ENCODE data around the gene HHATL.

The HHATL gene

DNA sequence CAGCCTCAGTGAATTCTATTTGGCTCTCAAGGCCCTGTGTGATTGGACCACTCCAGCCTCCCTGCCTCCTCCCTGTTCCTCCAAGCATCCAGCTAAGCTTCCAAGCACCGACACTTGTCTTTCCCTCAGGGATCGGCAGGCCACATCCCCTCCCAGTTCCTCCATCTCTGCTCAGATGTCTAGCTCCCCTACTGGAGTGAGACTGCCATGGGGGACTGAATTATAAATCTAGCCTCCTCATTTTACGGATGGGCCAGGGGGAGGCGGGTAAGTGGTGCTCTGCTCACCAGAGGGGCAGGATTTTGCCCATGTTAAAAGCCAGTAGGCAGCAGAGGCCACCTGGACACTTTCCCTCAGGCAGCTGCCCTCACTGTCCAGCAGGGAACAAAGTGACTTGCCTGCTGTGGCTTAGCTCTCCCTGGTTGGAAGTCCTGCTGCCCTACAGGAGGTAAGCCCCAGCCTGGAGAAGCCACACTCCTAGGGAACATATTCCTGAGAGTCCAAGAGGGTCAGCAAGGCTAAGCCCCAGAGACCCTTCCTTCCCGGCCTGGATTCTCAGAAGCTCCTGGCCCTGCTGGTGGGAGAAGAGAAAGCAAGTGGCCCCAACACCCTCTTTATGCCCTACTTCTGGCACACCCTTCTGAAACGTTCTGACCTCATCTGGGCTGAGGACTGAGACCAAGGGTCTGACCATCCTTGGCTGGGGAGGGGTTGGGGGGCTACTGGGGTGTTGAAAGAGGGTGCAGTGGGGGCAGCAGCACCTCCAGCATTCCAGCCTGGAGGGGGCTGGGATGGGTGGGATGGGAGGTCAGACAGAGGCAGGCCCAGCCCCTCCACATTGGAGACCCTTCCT lies 9.1 kb upstream of the HHATL start:
- DNase-seq = no peak

DNA sequence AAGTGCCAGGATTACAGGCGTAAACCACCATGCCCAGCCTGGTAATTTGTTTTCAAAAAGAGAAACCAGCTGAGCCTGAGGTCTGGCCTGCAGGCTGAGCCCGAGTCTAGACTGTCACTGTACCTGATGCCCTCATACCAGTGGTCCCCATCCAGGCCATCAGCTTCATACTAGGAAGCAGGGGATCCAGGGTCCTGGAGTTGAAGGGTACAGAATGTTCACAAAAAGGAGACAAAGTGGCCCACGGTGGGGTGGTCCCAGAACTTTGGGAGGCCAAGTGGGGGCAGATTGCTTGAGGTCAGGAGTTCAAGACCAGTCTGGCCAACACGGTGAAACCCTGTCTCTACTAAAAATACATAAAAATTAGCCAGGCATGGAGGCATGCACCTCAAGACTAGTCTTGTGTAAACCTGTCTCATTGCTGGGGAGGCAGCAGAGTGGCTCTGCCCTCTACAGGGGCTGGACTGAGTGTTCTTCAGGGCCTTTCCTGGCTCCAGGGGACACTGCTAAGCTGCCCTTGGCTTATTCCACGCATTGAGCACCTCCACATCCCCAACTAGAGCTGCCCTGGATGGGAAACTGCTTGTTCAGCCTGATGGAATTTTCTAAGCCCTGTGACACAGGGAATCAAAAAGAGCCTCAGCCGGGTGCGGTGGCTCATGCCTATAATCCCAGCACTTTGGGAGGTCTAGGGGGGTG lies 7.9 kb upstream of the HHATL start:
- no peak for DNase-seq

DNA sequence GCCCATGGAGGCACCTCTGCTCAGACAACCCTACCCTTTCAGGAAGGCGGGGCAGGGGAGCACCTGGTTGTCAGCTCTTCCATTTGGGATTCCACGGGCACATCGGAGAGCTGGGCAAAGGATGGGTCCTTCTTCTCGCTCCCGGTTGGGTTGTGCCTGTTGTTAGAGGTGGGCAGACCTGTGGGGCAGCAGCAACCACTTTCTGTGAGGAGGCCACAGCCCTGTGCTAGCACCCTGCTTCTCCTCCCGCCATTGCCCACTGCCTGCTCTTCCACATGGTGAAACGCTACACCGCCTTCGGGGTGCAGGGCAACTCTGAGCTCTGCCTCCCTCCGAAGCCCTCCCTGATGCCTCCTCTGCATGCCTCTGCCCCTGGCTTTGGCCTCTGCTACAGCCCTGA lies 7.0 kb upstream of the HHATL start:
- no peak for DNase-seq

DNA sequence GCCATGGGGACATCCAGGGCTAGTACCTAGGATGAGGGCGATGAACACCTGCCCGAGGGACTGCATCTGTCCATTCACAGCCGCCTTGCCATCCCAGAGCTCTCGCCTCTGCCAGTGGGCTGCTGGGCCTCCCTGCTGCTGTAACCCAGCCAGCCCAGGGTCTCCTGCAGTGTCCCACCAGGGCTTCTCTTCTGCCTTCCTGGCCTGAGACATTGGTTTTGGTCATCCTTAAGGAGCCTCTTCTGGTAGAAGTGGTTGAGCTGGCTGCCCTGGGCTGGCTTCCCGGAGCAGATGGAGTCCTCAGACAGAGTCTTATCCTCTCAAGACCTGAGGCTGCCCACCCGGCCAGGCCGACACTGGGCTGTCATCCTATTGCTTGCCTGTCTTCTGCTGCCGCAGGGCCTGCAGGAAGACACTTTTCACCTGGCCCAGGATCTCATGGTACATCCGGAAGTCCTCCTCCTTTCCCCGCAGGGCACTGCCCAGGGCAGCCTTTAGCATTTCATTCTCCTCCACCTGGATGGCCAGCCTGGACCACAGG lies 6.1 kb upstream of the HHATL start:
- DNase-seq = no peak

DNA sequence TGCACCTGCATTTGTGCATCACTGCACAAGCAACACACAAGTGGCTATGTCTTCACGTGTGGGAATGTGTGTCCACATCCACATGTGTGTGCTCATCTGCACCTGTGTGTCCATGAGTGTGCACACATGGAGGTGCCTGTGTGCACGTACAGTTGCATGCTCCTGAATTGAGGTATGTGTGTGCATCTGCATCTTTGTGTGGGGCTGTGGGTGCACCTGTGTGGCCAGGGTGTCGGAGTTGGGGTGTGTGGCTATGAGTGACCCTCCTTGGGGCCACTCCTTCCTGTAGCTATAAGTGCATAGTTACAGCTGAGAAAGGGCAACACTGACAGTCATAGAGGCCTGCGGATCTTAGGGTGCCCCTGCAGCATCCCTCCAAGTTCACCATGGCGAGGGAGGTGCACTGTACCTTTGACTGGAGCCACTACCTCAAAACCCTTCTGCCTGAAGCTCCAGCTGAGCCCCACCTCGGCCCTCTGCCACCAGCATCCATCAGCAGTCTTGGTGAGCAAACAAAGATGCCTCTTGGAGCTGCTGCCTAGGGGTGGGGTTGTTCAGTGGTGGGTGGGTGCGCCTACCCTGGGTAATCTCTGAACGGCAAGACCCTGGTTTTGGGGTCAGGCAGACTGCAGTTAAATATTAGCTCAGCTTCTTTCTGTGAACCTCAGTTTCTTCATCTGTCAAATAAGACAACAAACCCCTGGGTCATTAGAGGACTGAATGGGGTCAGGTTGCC lies 5.2 kb upstream of the HHATL start:
- DNase-seq = no peak

DNA sequence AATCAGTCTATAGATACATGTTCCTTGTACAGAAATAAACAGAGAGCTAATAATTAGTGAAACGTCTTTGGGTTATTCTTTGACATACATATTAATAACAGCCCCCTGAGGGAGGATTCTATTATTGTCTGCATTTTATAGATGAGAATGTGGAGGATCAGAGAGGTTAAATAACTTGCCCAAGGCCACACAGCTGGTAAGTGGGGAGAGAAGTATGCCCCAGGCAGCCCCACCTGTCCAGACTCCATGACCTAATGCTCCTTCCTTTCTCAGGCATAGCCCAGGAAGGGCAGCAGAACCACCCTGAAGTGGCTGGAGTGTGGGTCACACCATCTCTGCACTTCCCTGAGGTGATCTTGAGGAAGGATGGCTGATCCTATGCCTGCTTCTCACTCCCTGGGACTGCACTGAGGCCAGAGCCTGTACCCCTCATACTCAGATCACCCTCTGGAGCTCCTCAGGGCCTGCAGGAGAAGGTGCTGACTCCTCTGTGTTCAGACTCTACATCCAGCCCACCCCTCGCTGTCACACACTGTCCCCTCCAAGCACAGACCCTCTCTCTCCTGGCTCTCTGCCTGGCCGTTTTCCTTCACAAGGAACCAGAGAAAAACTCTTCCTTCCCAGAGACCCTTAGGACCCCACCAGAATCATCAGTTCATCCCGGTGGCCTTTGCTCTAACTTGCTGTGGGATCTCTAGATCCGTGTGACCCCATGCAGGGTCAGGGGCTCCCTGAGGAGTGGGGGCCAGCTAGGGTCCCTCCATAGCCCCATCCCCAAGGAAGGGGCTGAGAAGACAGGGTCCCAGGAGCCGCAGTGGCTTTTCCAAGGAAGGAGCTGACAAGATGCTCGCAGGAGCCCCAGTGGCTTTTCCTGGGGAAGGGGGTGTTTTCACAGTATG lies 4.4 kb upstream of the HHATL start:
- no peak for DNase-seq

DNA sequence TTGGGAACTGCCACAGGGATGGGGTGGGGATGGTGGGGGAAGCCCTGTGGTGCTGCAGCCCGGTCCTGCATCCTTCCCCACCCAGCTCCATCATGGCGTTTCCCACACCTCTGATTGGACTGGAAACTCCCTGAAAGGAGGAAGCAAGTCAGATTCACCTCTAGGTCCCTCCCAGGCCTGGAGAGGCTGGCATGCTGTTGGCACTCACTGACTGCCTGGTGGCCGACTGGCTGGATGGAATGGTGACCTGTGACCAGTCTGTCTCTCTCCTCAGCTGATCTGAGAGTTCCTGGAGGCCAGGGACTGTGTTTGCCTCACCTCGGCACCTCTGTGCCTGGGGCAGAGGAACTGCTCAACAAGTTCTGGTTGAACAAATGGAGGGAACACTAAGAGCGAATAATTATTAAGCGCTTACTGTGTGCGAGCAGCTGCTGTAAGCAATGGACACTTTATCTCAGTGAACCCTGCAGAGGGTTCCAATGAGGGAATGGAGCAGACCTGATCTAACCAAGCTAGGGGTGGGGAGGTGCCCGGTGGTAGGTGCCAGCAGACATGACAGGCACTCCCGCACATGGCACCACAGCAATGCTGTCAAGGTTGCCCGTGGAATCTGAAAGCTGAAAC lies 3.5 kb upstream of the HHATL start:
- no peak for DNase-seq

DNA sequence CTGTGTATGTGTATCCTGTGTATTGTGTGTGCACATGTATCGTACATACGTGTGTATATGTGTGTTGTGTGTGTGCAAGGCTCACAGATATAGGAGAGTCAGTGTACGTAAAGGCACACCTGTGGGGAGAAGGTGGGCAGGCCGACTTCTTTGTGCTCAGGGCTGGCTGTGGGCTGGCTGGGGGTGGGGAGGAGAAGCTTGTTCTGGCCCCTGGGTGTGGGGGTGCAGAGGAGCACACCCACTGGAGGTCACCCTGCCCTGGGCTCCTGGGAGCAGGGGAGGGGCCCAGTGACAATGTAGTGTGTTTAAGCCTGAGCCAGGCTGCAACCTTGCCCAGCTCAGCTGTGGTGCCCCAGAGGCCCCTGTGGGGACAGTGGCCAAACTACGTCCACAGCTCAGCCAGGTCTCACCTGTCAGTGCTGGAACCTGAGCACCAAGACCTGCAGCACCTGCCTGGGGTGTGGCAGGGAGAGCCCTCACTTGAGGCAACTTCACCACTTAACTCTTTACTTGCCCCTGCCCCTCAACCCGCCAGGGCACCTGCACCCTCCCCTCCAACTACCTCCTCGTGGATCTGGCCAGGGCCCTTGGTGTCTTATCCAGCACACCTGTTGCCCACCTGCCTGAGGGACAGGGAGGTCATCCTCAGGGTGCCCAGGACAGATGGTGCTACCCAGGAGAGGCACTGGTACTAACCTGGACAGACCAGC lies 2.6 kb upstream of the HHATL start:
- DNase-seq = no peak

DNA sequence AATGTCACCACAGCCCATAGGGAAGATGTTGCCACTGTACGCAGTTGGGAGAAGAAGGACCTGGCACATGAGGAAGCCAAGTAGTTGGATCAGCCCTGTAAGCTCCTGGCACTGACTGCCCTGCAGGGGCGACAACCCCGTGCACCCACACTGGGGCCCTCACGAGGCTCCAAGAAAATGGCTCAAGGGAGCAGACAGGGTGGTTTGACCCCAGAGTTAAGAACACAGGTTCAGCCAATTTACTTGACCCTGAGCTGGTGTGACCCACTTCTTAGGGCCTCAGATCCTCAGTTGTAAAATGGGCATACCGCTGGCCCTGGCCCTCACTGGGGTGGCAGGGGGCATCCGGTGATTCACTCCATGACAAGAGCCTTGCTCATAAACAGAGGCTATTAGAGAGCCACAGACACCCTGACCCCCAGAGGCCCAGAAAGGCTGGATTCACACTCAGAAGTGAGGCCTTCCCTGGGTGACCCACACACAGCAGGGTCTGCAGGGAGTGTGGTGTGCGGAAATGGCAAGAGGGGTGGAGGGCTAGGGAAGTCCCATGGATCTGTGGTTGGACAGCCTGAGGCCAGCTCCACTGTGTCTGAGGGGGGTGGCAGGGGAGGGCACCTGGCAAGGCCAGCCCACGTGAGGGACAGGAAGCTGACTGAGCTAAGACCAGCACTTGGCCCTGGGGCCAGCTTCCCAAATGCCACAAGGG lies 1.7 kb upstream of the HHATL start:
- no peak for DNase-seq

DNA sequence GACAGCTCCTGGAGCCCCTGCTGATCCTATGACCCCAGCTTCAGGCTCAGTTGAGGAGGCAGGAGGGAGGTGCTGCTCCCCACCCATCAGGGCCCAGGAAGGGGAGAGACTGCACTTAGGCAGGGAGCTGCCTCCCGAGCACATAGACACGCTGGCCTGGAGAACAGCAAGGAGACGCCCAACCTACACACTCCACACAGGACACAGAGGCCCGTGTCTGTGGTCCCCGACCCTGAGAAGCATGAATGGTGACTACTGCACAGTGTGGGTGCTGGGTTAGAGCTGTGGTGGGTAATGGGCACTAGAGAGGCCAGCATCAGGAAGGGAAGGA lies 1.1 kb upstream of the HHATL start:
- no peak for DNase-seq

DNA sequence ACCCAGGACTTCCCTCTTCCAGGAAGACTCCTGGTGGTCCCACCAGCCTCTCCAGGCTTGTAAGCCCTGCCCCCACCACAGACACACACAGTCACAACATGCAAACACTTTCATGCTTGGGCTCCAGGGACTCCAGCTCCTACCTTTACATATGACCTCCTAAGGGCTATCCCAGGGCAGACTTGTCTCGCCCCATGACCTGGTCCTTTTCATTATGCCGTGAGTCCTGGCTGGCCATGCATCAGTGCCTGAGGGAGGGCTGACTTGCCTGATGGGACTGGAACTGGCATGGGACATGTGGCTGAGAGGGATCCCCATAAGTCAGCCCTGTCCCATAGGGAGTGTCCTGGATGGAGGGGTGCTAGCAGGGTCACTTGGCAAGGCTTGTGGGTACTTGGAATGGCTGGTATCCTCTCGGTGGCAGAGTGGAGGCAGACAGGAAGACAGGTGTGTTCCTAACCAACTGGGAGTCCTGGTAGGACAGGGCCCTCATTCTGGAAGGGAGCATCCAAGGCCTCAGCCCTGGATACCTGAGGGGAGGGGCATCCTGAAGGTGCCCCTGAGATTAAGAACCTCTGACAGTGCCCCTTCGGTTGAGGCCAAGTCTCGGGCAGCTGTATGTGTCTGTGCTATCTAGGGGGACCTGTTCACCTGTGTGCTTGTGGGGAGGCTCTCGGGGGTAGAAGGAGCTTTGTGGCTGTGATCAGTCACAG lies 540 bp upstream of the HHATL start:
- DNase-seq = no peak

DNA sequence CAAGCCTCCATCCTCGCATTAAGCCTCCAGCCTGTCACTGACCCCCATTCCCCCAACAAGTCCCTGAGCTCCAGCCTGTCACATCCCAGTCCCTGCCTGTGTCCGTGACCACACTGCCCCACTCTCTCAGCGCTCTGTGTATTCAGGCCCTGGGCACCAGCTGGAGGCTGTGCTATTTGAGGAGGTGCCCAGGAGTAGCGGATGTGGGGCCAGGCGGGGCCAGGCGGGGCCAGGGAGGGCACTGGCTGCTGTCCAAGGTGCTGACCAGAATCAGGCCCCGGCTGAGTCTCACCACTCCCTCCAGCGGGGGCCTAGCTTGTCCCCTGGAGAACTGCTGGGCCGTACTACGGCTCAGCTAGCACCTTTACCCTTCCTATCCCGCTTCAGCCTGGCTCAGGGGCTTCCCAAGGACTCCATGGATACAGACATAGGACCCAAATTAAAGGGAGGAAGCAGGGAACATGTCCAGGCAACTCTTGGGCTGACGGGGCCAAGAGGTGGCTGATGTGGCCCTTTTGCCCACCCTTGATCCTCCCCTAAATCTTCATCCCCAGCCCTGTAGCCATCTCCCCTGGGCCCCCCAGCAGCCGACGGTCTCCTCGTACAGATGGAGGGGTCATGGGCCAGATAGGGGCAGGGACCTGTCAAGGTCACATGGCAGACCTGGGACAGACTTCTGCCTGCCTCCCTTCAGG lies 1.1 kb downstream of the HHATL start:
- peak; percentile 56 for DNase-seq

DNA sequence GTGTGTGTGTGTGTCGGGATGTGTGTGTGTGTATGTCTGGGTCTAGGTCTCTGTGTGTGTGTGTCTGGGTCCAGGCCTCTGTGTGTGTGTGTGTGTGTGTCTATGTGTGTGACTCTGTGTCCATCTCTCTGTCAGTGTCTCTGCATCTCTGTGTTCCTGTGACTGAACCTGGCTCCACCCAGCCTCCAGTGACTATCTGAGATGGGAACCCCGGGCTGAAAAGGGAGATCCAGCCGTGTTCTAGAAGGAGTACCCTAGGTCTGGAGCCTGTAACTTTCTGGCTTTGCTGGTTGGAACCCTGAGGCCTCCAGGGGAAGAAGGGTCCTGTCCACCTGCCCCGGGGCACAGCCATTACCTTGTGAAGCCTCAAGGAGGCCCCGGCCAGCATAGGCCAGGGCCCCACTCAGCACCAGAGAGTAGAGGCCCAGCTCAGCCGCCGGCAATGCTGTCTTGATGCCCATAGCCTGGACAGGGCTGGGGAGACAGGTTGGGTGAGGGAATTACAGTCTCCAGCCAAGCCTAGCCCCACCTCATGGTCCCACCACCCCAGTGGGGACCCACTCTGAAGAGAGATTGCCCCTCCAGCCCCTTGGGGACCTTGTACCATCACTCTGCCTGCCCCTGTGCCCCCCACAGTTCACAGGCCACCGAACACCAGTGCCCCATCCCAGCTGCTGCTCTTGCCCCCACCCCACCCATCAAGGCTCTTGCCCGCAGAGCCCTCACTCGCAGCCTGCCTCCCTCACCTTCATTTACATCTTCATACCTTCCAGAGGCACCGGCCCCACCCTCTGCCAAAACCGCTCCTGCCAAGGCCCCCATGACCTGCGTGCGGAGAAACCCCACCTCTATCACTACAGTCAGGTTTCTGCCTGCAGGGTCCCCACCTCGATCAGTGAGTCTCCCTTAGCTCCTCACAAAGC lies 2.0 kb downstream of the HHATL start:
- no peak for DNase-seq

DNA sequence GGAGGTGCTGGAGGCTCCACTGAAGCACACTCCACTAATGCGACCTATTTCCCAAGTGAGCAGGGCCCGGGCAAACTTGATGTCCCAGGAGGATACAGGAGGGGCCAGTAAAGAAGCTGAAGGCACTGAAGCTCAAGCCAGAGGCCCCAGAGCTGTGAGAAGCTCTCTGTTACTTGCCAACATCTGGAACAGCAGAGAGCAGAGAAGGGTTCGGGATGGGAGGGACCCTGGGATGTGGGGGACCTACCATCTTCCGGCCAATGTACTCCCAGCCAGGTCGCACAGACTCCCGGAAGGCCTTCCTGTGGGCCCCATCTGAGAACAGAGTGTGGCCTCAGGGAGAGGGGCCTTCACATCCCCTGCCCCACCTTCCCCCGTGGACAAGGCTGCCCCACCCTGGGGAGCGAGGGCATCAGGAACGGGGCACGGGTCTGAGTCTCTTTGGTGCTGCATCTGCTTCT lies 3.1 kb downstream of the HHATL start:
- no peak for DNase-seq

DNA sequence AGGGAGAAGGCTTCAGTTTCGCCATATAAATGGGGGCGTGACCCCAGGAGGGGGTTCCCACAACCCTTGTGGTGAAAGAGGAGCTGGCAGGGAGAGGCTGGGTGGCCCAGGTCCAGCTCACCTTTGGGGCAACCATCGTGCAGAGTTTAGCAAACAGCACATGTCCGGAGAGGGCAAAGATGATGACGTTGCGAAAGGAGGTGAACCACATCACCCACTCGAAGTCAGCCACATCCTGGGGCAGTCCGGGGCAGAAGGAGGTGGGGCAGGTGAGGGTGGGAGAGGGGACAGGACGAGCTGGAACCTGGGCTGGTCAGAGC lies 3.7 kb downstream of the HHATL start:
- DNase-seq = peak; percentile 9

DNA sequence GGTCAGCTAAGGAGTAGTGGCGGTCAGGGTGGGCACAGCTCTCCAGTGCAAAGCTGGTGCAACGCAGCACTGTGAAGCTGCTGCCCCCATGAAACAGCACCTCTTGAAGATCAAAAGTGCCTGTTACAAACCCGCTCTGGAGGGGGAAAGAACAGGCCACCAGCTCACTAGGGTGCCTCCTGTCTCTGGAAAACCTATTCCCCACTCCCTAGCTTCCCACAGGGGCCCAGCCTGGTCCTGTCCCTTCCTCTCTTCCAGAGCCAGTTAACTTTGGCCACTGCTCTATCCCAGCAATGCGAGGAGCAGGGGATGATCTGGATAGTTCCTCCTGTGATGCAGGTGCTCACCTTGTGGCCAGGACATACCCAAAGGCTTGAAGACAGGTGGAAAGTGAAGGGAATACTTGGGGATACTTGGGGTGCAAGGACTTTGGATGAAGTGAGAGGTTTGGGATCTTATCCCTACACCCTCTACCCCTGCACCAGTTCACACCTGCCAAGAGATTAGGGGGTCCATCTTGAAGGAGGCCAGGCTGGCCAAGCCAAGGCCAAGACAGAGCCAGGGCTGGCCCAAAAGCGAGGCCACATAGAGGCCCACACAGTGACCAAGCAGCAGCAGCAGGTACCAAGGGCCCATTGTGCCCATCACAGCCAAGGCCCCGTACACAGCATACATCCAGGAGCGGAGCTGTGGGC lies 4.2 kb downstream of the HHATL start:
- DNase-seq = no peak

DNA sequence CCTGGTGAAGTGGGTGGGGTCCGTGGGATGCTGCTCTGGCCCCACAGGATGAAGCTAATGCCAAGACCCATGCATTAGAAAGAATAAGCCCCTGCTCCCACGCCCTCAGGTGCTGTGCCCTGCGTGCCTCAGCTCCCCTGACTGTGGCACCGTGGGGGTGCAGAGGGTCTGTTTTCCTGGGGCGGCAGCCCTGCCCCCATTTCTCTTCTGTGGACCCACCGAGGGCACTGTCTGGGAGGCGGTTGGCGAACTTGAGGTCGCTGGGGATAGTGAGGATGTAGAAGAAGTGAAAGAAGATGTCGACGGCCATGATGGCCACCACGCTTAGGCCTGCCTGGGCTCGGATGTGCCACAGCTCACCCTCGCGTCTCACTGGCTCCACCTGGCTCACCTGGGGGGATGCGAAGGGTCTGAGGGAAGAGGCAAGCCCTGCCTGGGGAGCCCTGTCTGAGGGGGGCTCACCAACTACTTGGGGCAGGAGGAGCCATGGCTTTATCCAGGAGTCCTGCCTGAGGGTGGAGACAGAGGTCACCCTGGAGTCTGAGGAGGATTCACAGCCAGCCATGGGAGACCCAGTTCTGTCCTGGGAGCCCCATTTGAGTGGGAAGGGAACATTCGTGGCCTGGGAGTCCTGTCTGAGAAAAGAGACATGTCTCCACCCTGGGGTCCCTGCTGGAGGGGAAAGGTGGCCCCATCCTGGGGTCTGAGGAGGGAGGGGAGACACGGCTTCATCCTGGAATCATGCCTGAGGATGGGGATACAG lies 5.1 kb downstream of the HHATL start:
- DNase-seq = no peak
